HG03135 (cell line): Measurements from ENCODE around the gene CDK11B.

Experiments
- ATAC-seq: cut with Tn5 transposase; IDR thresholded peaks from one replicate; pipeline ENCODE4 v1.9.1; 2021; ENCODE audit warnings: mild to moderate bottlenecking, moderate library complexity; ENCODE audit not compliant: unreplicated experiment

CDK11B gene

DNA sequence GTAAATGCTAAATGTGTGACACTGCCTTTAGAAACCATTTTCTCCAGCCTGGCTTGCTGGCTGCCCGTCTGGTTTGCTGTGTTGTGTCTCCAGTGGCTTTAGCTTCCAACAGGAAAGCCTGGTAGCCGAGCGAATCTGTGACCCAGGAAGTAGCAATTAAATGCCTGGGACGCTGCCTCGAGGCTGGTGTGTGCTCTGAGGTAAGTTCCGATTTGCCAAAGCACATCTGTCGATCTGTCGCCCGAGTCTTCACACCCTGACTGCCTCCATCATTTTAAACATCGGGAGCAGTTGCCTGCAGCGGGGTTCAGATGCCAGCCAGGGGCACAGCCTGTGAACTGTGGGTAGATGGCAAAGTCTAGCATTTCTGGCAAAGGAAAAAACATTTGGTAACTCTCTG lies 41.3 kb downstream of the CDK11B start:
- ATAC-seq, result no peak

DNA sequence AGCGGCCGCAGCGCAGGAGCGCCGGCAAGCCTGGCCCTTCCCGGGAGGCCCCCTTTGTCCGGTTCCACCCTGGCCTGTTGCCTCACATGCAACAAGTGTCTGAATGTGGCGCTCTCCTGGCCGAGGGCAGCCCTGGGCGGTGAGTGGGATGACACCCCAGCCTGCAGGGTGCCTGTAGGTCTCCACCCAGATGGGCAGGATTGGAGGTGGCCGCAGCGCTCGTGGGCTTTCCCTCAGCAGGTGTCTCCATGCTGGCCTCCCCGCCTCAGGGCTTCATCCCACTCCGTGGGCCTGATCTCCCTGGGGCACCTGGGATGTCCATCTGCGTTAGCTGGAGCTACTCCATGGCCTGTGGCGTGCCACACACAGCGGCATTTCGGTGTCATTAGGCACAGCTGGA lies 42.0 kb downstream of the CDK11B start:
- no peak for ATAC-seq

DNA sequence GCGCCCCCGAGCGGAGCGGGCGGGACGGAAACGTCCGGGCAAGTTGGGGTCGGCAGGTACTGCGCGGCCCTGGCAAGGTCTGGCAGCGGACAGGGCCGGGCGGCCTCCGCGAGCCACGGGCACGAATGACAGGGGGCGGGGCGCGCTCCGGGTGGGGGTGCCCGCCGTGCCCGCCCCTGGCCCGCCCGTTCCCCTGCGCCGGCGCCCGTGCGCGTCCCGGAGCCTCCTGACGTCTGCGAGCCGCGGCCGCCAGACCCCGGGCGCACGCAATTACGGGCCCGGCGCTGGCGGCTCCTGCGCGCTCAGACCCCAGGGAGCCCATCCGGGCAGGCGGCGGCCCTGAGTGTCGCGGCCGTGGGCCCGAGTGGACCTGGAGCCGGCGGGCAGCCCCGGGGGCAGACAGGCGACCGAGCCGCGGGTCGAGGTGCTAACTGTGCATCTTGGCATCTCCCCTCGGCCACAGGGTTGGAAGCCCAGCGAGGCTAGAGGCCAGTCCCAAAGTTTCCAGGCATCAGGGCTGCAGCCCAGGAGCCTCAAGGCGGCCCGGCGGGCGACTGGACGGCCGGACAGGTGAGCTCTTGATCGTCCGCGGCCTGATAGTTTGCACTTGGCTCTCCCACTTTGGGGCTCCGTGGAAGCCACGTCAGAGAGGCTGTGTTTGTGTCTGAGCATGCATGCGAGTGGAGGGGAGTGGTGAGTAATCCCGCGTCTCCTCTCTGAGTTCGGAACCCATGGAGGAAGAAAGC lies 42.6 kb downstream of the CDK11B start:
- ATAC-seq, result peak; percentile 11

DNA sequence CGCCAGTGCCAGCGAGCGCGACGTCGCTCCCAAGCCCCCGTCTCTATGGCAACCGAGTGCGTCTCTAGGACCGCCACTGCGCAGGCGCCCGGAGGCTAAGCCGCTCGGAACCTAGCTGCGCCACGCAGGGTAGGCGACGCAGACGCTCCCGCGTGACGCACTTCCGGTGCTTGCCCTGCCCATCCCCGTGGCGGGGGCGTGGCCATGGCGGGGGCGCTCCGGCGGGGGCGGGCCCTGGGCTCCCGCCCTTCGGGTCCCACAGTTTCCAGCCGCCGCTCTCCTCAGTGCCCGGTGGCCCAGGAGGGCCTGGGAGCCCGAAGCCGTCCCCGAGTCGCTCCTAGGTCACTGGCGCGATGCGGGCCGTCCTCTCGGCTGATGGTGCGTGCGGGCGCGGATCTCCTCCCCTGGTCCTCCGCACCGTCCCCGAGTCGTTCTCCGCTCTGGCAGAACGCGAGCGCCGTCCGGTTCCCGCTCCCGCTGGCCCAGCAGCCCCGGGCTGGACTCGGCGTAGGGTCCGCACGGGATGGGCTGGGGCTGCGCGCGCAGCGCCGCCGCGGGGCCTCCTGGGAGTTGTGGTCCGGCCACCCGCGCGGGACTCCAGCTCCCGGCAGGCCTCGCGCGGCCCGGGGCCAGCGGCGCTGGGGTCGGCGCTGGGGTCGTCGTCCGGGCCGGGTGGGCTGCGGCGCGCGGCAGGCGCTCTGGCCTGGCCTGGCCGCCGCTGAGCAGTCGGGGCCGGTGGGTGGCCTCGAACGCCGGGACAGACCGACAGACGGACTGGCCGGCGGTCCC lies 43.4 kb downstream of the CDK11B start, which contains the start of gene MIB2:
Gene MIB2, plus strand, starts transcription at position 245 of the 789 bp plus-strand sequence. CDS start 7,953 bp downstream, outside the sequence.
- peak; percentile 85 for ATAC-seq

DNA sequence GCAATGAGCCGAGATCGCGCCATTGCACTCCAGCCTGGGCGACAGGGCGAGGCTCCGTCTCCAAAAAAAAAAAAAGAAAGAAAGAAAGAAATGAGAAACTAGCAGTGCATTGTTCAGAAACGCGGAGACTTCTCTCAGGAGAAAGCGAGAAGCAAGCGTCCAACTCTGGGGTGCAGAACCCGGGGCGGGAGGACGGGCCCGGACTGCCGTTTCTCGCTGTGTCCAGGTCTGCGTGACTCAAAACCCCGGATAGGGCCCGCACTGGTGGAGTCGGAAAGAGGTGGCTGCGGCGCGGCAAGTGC lies 43.9 kb downstream of the CDK11B start:
- no peak for ATAC-seq

DNA sequence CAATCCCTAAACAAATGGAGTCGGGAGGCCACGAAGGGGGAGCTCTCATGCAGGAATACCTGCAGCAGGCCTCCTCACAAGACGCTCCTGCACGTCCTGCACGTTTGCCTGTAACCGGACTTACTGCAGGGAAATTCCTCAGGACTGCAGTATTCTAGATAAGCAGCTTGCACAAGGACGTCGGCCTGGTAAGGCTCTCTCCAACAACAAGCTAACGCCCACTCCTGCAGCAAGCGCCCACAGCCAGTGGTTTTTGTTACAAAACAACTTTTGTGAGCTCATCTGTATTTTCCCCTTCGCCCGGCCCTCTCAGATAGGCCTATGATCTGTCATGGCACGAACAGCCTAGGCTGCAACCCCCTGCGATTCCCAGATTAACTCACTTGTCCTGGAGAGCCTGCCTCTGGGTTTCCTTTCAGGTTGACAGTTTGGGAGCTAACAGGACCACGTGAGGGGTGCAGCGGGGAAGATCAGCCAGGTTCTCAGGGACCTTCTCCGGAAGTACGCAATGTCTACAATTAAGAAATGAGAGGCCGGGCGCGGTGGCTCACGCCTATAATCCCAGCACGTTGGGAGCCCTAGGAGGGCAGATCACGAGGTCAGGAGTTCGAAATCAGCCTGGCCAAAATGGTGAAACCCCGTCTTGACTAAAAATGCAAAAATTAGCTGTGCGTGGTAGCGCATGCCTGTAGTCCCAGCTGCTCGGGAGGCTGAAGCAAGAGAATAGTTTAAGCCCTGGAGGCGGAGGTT lies 44.4 kb downstream of the CDK11B start:
- ATAC-seq, result no peak

DNA sequence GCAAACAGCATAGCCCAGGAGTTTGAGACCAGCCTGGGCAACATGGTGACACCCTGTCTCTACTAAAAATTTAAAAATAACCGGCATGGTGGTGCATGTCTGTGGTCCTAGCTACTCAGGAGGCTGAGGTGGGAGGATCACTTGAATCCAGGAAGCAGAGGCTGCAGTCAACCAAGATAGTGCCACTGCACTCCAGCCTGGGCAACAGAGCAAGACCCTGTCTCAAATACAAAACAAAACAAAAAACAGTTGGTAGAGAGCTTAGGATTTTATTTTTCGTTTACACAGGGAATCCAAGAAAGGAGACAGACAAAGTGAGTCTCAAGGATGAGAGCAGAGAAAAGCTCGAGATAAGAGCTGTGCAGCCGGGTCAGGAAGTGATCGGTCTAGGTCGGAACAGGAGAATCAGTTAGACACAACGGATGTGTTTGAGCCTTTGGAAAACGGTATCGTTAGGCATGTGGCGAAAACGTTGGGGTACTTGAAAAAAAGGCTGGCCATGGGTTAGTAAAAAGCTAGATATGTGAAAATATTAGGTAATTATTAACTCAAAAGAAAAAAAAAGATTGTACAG lies 45.2 kb downstream of the CDK11B start:
- no peak for ATAC-seq

DNA sequence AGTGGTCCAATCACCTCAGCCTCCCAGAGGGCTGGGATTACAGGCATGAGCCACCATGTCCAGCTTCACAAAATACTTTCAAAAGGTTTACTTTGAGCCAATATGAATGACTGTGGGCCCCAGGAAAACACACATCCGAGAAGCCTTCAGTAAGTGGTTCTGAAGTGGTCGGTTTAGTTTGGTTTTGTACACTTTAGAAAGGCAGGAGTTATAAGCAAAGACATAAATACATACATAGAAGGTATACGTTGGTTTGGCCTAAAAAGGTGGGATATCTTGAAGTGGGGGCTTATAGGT lies 46.8 kb downstream of the CDK11B start:
- ATAC-seq, result no peak

DNA sequence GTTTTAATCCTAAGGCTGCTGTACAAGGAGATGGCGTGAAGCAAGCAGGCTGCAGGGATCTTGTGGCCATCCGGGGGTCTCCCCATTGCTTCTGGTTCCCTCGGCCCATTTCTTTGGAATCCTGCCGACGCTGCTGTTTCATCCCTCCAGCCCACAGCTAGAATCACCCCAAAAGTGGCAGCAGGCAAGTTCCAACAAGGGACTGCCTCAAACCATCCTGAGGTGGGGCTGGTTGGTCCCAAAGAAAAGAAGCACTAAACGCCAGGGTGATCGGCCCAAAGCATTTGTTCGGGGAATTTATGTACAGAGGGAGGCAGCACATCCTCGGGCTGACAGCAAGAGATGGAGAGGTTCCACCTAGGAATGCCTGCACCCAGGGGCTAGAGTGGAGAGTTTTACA lies 48.0 kb downstream of the CDK11B start:
- no peak for ATAC-seq

DNA sequence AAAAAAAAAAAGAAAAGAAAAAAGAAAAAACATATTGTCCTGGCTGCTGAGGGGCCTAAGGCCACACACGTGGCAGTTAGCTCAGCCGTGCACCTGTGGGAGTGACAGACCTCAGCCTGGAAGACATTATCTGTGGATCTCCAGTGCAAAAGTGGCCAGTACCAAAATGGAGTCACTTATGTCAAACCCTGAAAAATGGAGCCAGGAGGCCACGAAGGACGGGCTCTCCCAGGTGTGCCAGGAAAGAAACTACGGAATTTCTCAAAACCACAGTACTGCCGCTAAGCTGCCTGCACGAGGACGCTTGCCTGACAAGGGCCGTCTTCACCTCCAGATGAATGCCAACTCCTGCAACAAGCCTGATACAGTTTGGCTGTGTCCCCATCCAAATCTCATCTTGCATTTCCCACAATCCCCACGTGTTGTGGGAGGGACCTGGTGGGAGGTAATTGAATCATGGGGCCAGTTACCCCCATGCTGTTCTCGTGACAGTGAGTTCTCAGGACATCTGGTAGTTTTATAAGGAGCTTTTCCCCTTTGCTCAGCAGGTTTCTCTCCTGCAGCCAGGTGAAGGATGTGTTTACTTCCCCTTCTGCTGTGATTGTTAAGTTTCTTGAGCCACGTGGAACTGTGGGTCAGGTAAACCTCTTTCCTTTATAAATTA lies 48.9 kb downstream of the CDK11B start:
- no peak for ATAC-seq

DNA sequence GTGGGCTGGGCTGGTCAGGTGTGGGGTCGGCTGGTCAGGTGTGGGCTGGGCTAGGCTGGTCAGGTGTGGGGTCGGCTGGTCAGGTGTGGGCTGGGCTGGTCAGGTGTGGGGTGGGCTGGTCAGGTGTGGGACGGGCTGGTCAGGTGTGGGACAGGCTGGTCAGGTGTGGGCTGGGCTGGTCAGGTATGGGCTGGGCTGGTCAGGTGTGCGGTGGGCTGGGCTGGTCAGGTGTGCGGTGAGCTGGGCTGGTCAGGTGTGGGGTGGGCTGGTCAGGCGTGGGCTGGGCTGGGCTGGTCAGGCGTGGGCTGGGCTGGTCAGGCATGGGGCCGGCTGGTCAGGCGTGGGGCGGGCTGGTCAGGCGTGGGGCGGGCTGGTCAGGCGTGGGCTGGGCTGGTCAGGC lies 52.6 kb downstream of the CDK11B start:
- no peak for ATAC-seq

DNA sequence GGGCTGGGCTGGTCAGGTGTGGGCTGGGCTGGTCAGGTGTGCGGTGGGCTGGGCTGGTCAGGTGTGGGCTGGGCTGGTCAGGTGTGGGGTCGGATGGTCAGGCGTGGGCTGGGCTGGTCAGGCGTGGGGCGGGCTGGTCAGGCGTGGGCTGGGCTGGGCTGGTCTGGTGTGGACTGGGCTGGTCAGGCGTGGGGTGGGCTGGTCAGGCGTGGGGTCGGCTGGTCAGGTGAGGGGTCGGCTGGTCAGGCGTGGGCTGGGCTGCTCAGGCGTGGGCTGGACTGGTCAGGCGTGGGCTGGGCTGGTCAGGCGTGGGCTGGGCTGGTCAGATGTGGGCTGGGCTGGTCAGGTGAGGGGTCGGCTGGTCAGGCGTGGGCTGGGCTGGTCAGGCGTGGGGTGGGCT lies 53.1 kb downstream of the CDK11B start:
- no peak for ATAC-seq

DNA sequence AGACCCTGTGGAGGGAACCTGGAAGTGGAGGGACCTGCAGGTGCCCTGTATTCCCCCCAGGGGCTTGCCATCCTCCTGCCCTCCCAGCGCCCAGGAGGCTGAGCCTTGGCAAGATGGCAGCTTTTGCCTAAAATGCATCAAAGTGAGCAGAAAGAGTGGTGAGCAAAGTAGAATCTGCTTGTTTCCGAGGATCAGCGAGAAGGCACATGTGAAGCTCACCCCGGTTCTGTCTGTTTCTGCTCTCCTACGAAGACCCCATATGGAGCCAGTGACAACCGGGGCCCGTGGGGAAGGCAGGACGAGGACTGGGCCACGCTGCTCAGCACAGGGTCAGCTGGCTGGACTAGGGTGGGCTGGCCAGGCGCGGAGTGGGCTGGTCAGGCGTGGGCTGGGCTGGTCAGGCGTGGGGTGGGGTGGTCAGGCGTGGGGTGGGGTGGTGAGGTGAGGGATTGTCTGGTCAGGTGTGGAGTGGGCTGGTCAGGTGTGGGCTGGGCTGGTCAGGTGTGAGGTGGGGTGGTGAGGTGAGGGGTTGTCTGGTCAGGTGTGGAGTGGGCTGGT lies 53.7 kb downstream of the CDK11B start:
- ATAC-seq, result no peak

DNA sequence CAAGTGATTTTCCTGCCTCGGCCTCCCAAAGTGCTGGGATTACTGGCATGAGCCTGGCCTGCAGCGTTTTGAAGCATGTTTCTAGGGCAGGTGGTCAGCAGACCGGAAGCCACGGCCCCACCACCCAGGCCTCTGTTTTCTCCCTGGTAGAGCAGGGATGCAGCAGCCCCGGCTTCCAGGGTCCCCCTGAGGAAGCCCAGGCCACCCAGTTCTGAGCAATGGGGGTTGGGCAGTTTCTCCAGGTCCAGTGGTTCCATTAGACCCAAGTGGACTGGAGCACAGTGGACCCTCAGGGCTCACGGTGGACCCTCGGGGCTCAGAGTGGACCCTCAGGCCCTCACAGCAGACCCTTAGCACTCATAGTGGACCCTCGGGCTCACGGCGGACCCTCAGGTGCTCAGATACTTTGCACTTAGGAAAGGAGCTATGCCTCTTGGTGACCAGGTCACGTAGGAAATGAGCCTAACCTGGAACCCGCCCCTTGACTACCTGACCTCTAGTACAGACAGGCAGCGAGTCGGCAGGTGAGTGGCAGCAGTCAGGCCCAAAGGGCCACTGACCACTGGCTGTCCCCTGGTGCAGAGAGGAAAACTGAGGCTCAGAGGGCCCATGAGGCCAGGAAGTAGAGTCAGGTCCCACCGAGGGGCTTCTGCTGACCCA lies 54.3 kb downstream of the CDK11B start:
- ATAC-seq, result no peak

DNA sequence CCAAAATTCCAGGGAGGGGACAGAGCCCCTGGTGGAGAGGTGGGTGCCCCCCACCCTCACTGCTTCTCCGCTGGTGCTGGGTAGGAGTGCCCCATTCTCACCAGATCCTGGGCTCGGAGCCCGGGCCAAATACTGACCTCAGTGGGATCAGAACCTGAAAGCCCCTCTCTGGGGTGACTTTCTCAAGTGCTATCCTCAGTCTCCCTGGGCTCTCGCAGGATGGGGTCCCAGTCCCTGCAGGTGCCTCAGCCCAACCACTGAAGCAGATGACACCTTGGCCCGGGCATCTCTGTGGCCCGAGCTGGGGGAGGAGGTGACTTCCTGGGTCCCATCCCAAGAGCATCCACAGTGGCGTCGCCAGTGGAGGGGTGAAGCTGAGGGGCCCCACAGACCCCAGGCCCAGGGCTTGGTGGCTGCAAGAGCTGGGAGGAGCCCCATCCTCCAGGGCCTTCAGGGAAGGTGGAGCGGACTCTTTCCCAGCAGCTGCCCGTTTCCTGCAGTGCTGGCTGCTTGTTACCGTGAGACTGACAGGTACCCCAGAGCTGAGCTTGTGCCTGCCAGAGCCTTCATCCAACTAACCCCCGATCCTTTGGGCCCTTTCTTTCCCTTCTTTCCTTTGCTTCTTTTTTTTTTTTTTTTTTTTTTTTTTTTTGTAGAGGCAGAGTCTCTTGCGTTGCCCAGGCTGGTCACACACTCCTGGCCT lies 55.0 kb downstream of the CDK11B start:
- no peak for ATAC-seq

DNA sequence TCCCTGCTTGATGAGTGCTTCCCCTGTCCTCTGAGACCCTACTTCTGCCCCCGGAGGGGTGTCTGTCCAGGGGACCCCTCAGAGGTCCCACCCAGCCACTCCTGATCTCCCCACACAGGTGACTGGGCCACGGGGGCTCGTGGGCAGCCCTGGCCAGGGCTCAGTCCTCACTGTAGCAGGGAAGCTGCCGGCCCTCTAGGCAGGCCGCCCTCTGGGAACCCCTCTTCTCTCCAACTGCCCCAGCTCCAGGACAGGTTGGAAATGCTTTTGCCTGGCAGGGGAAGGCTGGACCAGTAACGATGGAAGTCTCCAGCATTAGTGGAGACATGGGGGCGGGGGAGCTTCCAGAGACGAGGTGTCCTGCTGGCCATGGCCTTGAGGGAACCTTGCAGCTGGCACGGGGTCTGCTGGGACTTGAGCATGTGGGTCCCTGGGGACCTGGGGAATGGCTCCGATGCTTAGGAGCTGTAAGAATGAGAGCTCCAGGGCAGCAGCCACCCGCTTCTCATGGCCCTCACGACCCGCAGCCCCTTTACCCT lies 55.8 kb downstream of the CDK11B start:
- no peak for ATAC-seq

DNA sequence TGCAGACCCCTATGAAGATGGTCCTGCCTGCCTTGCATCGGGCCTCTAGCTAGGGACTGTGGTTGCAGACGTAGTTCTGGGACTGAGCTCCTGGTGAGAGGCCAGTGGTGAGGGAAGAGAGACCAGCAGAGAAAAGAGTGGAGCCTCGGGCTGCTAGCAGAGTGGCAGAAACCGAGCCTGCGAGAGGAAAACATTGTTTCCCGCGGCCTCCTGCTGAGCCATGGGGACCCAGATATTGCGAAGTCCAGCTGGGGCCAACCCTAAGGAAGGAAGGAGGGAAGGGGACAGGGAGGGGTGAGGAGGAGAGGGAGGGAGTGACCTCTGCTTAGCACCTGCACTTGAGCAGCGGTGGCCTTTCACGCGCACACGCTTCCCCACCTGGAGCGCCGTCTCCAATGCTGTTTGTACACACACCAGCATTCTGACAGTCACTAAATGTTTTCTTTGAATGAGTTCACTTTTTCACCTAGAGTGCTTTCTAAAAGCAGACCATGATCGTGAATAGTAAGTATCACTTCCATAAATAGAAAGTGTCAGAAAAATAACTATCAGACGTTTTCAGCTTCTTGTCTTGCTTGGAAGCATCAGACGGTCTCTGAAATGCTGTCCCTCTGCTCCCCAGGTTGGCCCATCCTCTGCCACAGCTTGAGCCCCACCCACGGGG lies 56.4 kb downstream of the CDK11B start:
- no peak for ATAC-seq

DNA sequence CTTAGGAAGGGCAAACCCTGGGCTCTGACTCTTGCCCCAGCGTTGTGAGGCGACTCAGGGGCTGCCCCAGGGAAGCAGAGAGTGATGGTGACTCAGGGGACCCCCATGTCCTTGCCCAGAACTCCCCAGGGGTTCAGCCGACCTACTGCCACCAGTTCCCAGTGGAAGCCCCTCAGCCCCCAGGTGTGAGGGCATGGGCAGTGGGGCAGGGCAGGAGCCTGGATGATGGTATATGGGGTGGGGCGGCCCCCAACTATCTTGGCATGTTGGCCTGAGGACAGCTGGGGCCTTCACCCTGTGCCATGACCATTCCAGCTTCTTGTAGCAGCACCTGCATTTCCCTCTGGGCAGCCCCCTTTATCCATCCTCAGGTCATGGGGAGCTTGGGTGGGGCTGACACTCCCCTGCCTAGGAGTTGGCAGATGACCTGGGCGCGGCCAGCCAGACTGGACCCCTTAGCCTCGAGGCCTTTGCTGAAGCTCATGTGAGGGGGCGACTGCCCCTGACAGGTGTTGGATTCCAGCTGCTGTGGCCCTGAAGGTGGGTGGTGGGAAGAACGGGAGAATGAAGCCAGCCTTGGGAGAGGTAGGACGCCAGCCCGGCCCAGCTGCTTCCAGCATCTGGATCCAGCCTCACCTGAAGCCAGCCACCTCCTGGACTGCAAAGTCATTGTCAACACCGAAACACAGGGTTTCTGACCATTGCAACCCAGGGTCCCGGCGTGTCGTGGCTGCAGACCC lies 57.1 kb downstream of the CDK11B start:
- ATAC-seq, result no peak
